SK-N-MC (cell line): ENCODE measurements around the gene LCN15.

Experiments
- EZH2 ChIP-seq: fragments of 200-600 bp; sonication (generic); IDR thresholded peaks from one replicate; pipeline ENCODE4 v1.6.1; 2017; ENCODE audit warnings: antibody characterized with exemption
- FOXP2 ChIP-seq: optimal IDR thresholded peaks from 2 replicates; pipeline ENCODE3; 2011; ENCODE audit warnings: mild to moderate bottlenecking, moderate library complexity; ENCODE audit not compliant: insufficient read depth; ENCODE audit errors: extremely low read length, control extremely low read depth
- POLR2AphosphoS5 ChIP-seq: IDR thresholded peaks from 2 replicates; pipeline ENCODE4 v1.6.1; 2012; ENCODE audit warnings: mild to moderate bottlenecking, low read depth, low read length, borderline replicate concordance

DNA sequence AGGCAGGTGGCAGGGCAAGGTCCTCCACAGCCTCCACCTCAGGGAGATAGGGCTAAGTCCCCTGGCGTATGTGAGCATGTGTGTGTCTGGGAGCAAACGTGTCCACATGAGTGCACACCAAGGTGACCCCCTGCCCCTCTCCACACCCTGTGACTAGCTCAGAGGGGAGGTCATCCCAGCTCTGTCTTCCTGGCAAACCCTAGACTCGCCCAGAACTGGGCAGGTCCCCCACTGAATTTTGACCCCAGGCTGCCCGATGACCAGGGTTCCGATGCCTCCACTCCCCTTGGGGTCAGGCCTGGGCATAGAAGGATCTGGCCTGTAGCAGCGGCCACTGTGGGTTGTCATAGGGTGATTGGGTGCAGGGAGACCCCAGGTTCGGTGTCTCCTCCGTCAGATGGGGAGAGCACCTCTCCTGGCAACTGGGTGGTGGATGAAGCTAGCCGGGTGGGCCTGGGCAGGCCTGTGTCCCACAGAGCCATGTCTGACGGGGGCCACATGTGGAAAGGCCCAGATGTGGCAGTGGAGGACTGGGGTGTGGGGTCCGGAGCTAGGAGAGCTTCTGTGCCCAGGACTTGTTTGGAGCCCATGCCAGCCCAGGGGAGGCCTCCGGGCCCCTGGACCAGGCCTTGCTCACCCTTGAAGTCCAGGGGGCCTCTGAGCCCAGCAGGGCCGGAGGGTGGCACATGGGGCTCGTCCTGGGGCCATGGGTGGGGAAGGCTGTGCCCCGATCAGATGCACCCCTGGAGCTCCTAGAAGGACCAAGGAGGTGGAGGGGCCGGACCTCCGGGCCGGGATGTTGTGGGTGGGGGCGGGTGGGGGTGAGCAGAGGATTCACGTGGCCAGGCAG is 45.7 kb downstream of the LCN15 start:
- TF ChIP-seq POLR2AphosphoS5 (no peak), EZH2 (no peak), FOXP2 (no peak)
